HFF-Myc (cell line): Measurements from ENCODE around the gene GRAMD1B.

Experiments used
- DNase-seq: peaks from one replicate; pipeline ENCODE4 v3.0.0-alpha.2; 2011; ENCODE audit warnings: low read depth; ENCODE audit errors: extremely low read depth
- H3K4me3 ChIP-seq: replicated peaks from 2 replicates; pipeline ENCODE4 v1.5.1; 2011; ENCODE audit warnings: low read depth, mild to moderate bottlenecking, control low read depth, low read length
- TF ChIP-seq, protein P1 (sequence below): IDR thresholded peaks from 2 replicates; pipeline ENCODE4 v1.5.1; 2012; ENCODE audit warnings: mild to moderate bottlenecking, low read depth, low read length, control low read depth; ENCODE audit errors: missing control alignments

The GRAMD1B gene

GRCh38 chr11:123409456-123410217 lies 20.4 kb upstream of the GRAMD1B start:
- no peak overlapping the region for H3K4me3 ChIP-seq
- DNase-seq = no peak
- TF ChIP-seq, protein P1, sequence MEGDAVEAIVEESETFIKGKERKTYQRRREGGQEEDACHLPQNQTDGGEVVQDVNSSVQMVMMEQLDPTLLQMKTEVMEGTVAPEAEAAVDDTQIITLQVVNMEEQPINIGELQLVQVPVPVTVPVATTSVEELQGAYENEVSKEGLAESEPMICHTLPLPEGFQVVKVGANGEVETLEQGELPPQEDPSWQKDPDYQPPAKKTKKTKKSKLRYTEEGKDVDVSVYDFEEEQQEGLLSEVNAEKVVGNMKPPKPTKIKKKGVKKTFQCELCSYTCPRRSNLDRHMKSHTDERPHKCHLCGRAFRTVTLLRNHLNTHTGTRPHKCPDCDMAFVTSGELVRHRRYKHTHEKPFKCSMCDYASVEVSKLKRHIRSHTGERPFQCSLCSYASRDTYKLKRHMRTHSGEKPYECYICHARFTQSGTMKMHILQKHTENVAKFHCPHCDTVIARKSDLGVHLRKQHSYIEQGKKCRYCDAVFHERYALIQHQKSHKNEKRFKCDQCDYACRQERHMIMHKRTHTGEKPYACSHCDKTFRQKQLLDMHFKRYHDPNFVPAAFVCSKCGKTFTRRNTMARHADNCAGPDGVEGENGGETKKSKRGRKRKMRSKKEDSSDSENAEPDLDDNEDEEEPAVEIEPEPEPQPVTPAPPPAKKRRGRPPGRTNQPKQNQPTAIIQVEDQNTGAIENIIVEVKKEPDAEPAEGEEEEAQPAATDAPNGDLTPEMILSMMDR = no peak

- H3K4me3 ChIP-seq = no peak overlapping the region
- no peak for DNase-seq
- TF ChIP-seq, protein P1 = no peak
Observed at GRCh38 chr11:123410218-123410549, 19.9 kb upstream of the GRAMD1B start.

DNA sequence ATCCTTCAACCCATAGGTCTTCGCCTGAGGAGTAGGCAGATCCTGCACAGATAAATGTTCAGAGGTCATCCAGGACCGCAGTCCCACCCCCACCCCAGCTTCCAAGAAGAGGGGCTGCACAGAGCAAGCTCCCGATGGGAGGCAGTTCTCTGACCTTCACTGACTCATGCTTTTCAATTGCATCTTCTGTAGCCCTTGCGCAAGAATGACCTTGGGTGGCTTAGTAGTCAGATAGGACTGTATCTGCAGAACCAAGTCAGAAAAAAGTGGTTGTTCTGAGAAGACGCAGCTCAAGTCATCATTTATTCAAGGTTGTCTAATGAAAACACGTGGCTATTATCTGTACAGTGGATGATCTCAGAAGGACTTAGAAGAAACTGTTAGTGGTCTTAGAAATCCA lies 16.4 kb upstream of the GRAMD1B start:
- TF ChIP-seq, protein P1 = no peak
- DNase-seq = no peak
- no peak overlapping the region for H3K4me3 ChIP-seq

DNA sequence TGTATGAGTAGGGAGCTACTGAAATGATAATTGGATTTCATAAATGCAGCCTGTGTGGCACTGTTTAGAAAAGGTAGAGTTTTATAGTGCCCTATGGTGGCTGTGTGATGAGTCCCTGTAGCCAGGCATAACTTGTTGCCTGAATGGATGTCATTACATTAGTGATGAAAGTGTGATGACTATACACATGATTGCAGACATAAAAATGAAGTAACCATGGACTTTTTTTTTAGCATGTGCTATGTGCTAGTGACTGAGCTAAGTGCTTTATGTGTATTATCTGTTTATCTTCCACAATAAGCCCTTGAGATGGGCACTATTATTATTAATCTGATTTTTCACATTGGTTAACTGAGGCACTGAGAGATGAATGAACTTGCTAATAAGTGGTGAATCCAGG lies 13.5 kb upstream of the GRAMD1B start:
- DNase-seq = no peak
- TF ChIP-seq, protein P1 = no peak
- H3K4me3 ChIP-seq = no peak overlapping the region

DNA sequence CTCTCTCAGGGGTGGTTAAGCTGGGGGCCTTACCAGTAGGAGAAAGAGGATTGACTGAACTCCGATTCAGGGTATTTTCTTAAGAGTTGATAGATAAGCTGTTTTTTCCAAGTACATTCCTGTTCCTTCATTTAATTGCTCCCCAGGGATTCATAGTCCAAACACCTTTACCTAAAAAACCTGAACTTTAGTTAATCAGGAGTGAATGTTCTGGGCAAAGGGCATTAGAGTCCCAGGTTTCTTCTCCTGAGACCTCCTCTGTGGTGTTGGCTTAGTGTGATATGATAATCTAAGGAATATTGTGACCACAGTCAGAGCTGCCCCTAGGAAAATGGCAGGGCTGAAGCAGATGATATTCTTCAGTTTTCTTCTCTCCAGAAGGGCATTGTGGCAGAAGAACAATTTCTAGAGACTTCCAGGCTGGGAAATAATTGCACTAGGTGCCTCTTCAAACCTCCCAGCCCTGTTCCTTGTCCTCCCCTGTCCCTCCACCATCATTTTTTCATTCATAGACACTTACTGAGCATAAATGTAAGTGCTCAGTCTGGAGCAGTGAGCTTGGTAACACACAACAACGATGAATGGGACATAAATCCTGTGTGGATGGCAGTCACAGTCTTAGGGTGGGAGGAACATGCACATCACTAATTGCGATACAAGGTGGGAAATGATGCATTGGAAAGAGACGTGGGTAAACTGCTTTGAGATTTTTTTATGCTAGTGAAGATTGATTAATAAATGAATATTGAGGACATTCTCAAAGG lies 11.5 kb upstream of the GRAMD1B start:
- DNase-seq = no peak
- no peak overlapping the region for H3K4me3 ChIP-seq
- TF ChIP-seq, protein P1 = no peak

- no peak for DNase-seq
- no peak overlapping the region for H3K4me3 ChIP-seq
- TF ChIP-seq, protein P1 = no peak
Observed at GRCh38 chr11:123419731-123420452, 10.2 kb upstream of the GRAMD1B start.
